ENCODE results near the gene SGSM2.

The SGSM2 gene

DNA sequence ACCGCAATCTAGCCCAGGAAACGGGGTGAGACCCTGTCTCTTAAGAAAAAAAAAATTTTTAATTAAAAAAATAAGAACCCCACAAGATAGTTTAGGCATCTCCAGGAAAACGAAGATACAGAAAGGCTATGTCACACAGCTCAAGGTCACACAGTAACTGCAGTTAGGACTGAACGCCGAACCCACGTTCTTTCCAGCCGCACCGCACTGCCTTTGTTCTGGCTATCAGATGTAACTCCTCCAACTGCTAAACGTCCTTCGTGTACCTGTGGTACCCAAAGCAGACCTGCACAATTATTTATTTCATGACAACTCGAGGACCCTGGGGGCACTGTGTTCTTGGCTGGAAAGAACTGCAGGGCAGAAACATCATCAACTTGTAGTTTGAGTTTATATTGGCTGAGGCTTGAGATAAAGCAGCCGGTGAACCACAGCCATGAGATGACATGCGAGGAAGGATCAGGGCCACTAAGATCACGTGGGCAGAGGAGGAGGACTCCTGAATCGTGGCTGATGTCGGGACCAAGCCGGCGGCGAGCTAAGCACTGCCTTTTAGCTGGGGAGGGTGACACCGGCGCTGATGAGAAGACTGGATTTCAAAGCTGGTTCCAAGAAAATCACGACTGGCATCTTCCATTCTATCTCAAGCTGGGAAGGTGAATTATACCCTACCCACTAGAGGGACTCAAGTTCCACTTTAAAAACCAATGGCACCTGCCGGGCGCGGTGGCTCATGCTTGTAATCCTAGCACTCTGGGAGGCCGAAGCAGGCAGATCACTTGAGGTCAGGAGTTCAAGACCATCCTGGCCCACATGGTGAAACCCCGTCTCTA, 84.2 kb downstream of the SGSM2 start:
- Histone ChIP-seq H3K4me3 (ENCODE audit: low read depth, low read length) (no peak overlapping the region), H3K27me3 (no peaks in the 10 kb centered on the region), H3K9me3 (no peaks in the 10 kb centered on the region), H3K4me1 (no peaks in the 10 kb centered on the region), H3K36me3 (0 out of 2 replicates have a peak, but pooled peaks cover 3% of the 10 kb centered on the region)
- DNase-seq, result no peak
- TF ChIP-seq, protein P1, sequence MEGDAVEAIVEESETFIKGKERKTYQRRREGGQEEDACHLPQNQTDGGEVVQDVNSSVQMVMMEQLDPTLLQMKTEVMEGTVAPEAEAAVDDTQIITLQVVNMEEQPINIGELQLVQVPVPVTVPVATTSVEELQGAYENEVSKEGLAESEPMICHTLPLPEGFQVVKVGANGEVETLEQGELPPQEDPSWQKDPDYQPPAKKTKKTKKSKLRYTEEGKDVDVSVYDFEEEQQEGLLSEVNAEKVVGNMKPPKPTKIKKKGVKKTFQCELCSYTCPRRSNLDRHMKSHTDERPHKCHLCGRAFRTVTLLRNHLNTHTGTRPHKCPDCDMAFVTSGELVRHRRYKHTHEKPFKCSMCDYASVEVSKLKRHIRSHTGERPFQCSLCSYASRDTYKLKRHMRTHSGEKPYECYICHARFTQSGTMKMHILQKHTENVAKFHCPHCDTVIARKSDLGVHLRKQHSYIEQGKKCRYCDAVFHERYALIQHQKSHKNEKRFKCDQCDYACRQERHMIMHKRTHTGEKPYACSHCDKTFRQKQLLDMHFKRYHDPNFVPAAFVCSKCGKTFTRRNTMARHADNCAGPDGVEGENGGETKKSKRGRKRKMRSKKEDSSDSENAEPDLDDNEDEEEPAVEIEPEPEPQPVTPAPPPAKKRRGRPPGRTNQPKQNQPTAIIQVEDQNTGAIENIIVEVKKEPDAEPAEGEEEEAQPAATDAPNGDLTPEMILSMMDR (IDR thresholded peaks at IDR 0.05; ENCODE audit: low read depth, low read length), result 0 out of 2 replicates have a peak, but pooled peaks have one; percentile 10

DNA sequence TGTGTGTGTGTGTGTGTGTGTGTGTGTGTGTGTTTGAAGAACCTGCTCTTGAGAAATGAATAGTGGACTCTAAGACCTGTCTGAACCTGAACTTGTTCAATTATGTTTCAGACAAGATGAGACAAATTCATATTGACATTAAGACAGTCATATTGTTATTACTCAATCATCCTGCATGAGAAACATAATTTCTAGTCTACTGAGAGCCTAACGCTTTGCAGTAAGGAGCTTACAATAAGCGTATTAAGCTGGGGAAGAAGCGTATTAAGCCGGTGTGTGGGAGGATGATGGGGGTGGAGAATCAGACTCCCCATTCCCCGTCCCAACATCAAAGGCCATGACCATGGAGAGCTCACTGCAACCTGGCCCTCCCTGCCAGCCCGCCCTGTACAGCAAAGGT, 86.0 kb downstream of the SGSM2 start:
- Histone ChIP-seq H3K4me1 (no peaks in the 10 kb centered on the region), H3K36me3 (0 out of 2 replicates have a peak, but pooled peaks cover 3% of the 10 kb centered on the region), H3K27me3 (no peaks in the 10 kb centered on the region), H3K4me3 (ENCODE audit: low read depth, low read length) (no peak overlapping the region), H3K9me3 (no peaks in the 10 kb centered on the region)
- no peak for DNase-seq
- TF ChIP-seq, protein P1 (IDR thresholded peaks at IDR 0.05; ENCODE audit: low read depth, low read length), result no peak

DNA sequence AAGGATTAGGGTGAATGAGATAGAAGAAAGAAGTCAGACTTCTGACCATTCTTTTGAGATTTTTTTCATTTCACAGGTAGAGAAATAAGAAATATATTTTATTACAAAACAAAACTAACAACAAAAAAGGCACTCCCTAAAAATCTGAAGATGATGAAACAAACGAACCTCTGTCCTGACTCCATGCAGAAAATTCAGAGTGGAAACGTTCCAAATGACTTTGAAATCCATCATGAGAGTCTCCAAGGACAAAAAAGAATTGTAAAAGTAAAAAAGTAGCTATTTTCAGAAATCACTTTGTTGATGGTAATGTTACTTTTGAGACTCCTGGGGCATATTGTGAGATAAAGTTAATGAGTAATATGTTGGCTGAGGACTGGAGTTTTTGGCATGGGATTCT, 89.9 kb downstream of the SGSM2 start:
- H3K36me3 ChIP-seq, result no peaks in the 10 kb centered on the region
- TF ChIP-seq, protein P1 (IDR thresholded peaks at IDR 0.05; ENCODE audit: low read depth, low read length), result no peak
- H3K9me3 ChIP-seq, result no peaks in the 10 kb centered on the region
- H3K4me1 ChIP-seq, result no peaks in the 10 kb centered on the region
- no peak overlapping the region for H3K4me3 ChIP-seq (ENCODE audit: low read depth, low read length)
- no peaks in the 10 kb centered on the region for H3K27me3 ChIP-seq
- DNase-seq, result no peak

DNA sequence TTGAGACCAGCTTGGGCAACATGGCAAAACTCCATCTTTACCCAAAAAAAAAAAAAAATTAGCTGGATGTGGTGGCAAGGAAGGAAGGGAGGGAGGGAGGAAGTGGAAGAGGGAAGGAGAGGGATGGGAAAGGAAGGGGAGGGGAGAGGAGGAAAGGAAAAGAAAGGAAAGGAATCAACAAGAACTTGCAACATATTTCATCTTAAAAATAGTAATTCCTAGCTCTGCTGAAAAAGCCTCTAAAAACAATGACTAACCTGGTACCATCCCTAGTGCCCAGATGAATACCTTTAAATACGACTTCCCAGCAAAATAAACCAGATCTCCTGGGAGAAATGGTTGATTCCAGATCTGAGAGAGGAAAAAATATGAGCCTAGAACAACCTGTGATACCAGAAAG, 90.6 kb downstream of the SGSM2 start:
- Histone ChIP-seq H3K36me3 (no peaks in the 10 kb centered on the region), H3K9me3 (no peaks in the 10 kb centered on the region), H3K4me3 (ENCODE audit: low read depth, low read length) (no peak overlapping the region), H3K27me3 (no peaks in the 10 kb centered on the region), H3K4me1 (no peaks in the 10 kb centered on the region)
- TF ChIP-seq, protein P1 (IDR thresholded peaks at IDR 0.05; ENCODE audit: low read depth, low read length), result no peak
- DNase-seq, result no peak

Data from BE2C (cell line).